ENCODE results near the gene CA7. TPM values are rescaled to one million over a fixed set of nuclear protein-coding genes. Genes with fewer than 3 reads are reported as not detected.

CA7 gene
- total and polyA plus RNA-seq, 2 donors (not counting 3 experiments of a cell fraction or from before 2014, with no cell fraction given) = not detected

- dilution Hi-C loops (cut with MboI; ENCODE audit: extremely low pct_ligation_motif_present, low sequenced_read_pairs) = no loop called here
- peaks cover 7 to 13% of the 10 kb centered on the region in 2 experiments for H3K36me3 ChIP-seq (ENCODE audit: control insufficient read depth in 2 of 2, extremely low read depth in 1 of 2, insufficient read depth in 2 of 2, low read length in 2 of 2)
These were observed 42.1 kb upstream of the CA7 start for GRCh38 chr16:66802159-66802558.

More at GRCh38 chr16:66802159-66802558, 42.1 kb upstream of the CA7 start:
- Histone ChIP-seq H3K27ac (ENCODE audit: insufficient read depth, low read depth, low read length) (no peak overlapping the region), H3K9me1 (replicated peaks; ENCODE audit: control insufficient read depth, extremely low read depth, insufficient read depth, low read length) (no peaks in the 10 kb centered on the region), H3K79me2 (ENCODE audit: control insufficient read depth, insufficient read depth, low read length) (no peaks in the 10 kb centered on the region), H3K9me3 (replicated peaks; ENCODE audit: control insufficient read depth, insufficient read depth, low read length) (no peaks in the 10 kb centered on the region), H2AFZ (ENCODE audit: low read depth, low read length) (no peak overlapping the region), H4K20me1 (replicated peaks; ENCODE audit: control insufficient read depth, extremely low read depth, insufficient read depth, low read length) (no peaks in the 10 kb centered on the region), H3K9ac (replicated peaks; ENCODE audit: extremely low read depth, insufficient read depth, low read length) (no peak overlapping the region), H3K4me2 (ENCODE audit: insufficient read depth, low read length) (no peak overlapping the region), H3K4me1 (ENCODE audit: control insufficient read depth, extremely low read depth, insufficient read depth, low read length) (no peaks in the 10 kb centered on the region), H3K4me3 (replicated peaks in 1 of 3; ENCODE audit: insufficient read depth in 1 of 3, low read depth in 1 of 3, low read length in 3 of 3) (no peak overlapping the region), H3K27me3 (ENCODE audit: control insufficient read depth in 2 of 2, insufficient read depth in 2 of 2, low read length in 2 of 2) (no peaks in the 10 kb centered on the region)
- POLR2A ChIA-PET = interaction anchor here (0.5 kb wide), 1 partner anchor 14 kb away, joined by 4 read pairs; no protein-coding TSS in a partner anchor
- intact Hi-C loops (cut with micrococcal nuclease) = no loop called here
- no peak for TF ChIP-seq GATA2 (IDR thresholded peaks at IDR 0.05; ENCODE audit: insufficient read depth, insufficient read length, low read depth, low read length)
- TF ChIP-seq MYC (IDR thresholded peaks at IDR 0.05; ENCODE audit: low read depth, low read length) = no peak
- no peak for TF ChIP-seq POLR2A (IDR thresholded peaks at IDR 0.05; ENCODE audit: low read depth, low read length)
- TF ChIP-seq POLR2AphosphoS5 (IDR thresholded peaks at IDR 0.05; ENCODE audit: insufficient read depth, low read depth, low read length) = no peak
- TF ChIP-seq JUN (IDR thresholded peaks at IDR 0.05; ENCODE audit: borderline replicate concordance, insufficient read depth, insufficient read length, low read depth) = no peak
- TF ChIP-seq FOS (IDR thresholded peaks at IDR 0.05; ENCODE audit: borderline replicate concordance, insufficient read depth, low read length) = no peak
- TF ChIP-seq EZH2 (IDR thresholded peaks at IDR 0.05; ENCODE audit: borderline replicate concordance, low read depth, low read length, severe bottlenecking) = no peak
- no peak for TF ChIP-seq MAX (IDR thresholded peaks at IDR 0.05; ENCODE audit: insufficient read depth, insufficient read length)
- TF ChIP-seq CTCF (IDR thresholded peaks at IDR 0.05; ENCODE audit: extremely low read depth in 1 of 2, insufficient read depth in 1 of 2, low read depth in 1 of 2, low read length in 2 of 2) = no peak
- CTCF ChIA-PET = interaction anchor here (1.1 to 1.6 kb wide), 2 partner anchors 28 to 66 kb away, joined by 3 to 7 read pairs; partner anchors contain the start of gene NAE1
- DNase-seq (ENCODE audit: low read depth, low spot score) (no peak), FAIRE-seq (no peak)
- no TSS peak for BruUV-seq (replicated peaks)
